SK-N-SH (cell line): ENCODE measurements around the gene CLCA4. TPM values are rescaled to one million over a fixed set of nuclear protein-coding genes. Genes with fewer than 3 reads are reported as not detected.

Experiments used
- CTCF ChIA-PET: fragments of 300-600, 350-600 bp; formaldehyde crosslinking; extraction: SDS; loops from one replicate; lab custom pipeline; 2021; lab: Yijun Ruan, JAX
- POLR2A ChIA-PET: fragments of 350-600 bp; sonication (Branson Sonifier 250); formaldehyde crosslinking; extraction: SDS; loops from one replicate; lab custom pipeline; 2020; ENCODE audit warnings: antibody characterized with exemption, inconsistent platforms; lab: Yijun Ruan, JAX
- DNase-seq: peaks from one replicate; pipeline ENCODE4 v3.0.0; 2012
- H2AFZ ChIP-seq: fragments of 200-600 bp; sonication (generic); 2 replicates; pipeline ENCODE4 v1.8.1; 2016; ENCODE audit warnings: antibody characterized with exemption, mild to moderate bottlenecking, low read depth
- H3F3A ChIP-seq: fragments of 200-600 bp; sonication (generic); replicated peaks from 2 replicates; pipeline ENCODE3; 2016; ENCODE audit warnings: antibody characterized with exemption, mild to moderate bottlenecking; ENCODE audit not compliant: insufficient read depth
- H3K27ac ChIP-seq, 2 experiments: fragments of 200-500 bp in 1 of 2; fragments of 200-600 bp in 1 of 2; sonication (Bioruptor generic) in 1 of 2; sonication (generic), shearing (Covaris generic) in 1 of 2; 2 replicates each; pipeline versions ENCODE4 v1.5.1 to v1.6.1; 2014 to 2016; ENCODE audit warnings: low read depth in 2 of 2, inconsistent platforms in 1 of 2, low read length in 1 of 2, mild to moderate bottlenecking in 1 of 2, mixed read lengths in 1 of 2
- H3K27me3 ChIP-seq: fragments of 200-600 bp; sonication (generic), shearing (Covaris generic); 2 replicates; pipeline ENCODE4 v1.6.1; 2016; ENCODE audit warnings: mixed run types; ENCODE audit not compliant: insufficient read depth
- H3K36me3 ChIP-seq, 2 experiments: fragments of 200-500 bp in 1 of 2; fragments of 200-600 bp in 1 of 2; sonication (Bioruptor generic) in 1 of 2; sonication (generic) in 1 of 2; replicated peaks in 1 of 2; 2 replicates each; pipeline versions ENCODE3 to v1.5.1; 2014 to 2016; ENCODE audit warnings: low read length in 1 of 2, mild to moderate bottlenecking in 1 of 2; ENCODE audit not compliant: insufficient read depth in 2 of 2, control insufficient read depth in 1 of 2
- H3K4me1 ChIP-seq, 2 experiments: fragments of 200-500 bp in 1 of 2; fragments of 200-600 bp in 1 of 2; sonication (Bioruptor generic) in 1 of 2; sonication (generic), shearing (Covaris generic) in 1 of 2; 2 replicates each; pipeline versions ENCODE4 v1.5.1 to v1.6.1; 2014 to 2016; ENCODE audit warnings: low read depth in 1 of 2, low read length in 1 of 2, mixed run types in 1 of 2; ENCODE audit not compliant: insufficient read depth in 2 of 2, control insufficient read depth in 1 of 2
- H3K4me2 ChIP-seq: fragments of 200-600 bp; sonication (generic), shearing (Covaris generic); 2 replicates; pipeline ENCODE4 v1.6.1; 2017; ENCODE audit warnings: mixed run types
- H3K4me3 ChIP-seq, 2 experiments: fragments of 200-500 bp in 1 of 2; fragments of 200-600 bp in 1 of 2; sonication (Bioruptor generic) in 1 of 2; sonication (generic), shearing (Covaris generic) in 1 of 2; 2 replicates each; pipeline versions ENCODE4 v1.5.1 to v1.8.1; 2014 to 2016; ENCODE audit warnings: low read depth in 2 of 2, inconsistent platforms in 1 of 2, low read length in 1 of 2, mild to moderate bottlenecking in 1 of 2, mixed read lengths in 1 of 2, moderate library complexity in 1 of 2
- H3K79me2 ChIP-seq: fragments of 200-600 bp; sonication (generic); 2 replicates; pipeline ENCODE4 v1.8.1; 2017; ENCODE audit warnings: mild to moderate bottlenecking; ENCODE audit not compliant: insufficient read depth
- H3K9ac ChIP-seq: fragments of 200-600 bp; sonication (generic); 2 replicates; pipeline ENCODE4 v1.6.1; 2017; ENCODE audit warnings: mixed run types
- H3K9me2 ChIP-seq: fragments of 200-600 bp; sonication (generic); 2 replicates; pipeline ENCODE4 v1.6.1; 2017; ENCODE audit warnings: mixed run types
- H3K9me3 ChIP-seq: fragments of 200-600 bp; sonication (generic); 2 replicates; pipeline ENCODE4 v1.6.1; 2017; ENCODE audit warnings: mixed run types, mild to moderate bottlenecking, moderate library complexity
- H4K20me1 ChIP-seq: fragments of 200-600 bp; sonication (generic); 2 replicates; pipeline ENCODE4 v1.6.1; 2017; ENCODE audit warnings: mild to moderate bottlenecking, mixed run types; ENCODE audit not compliant: insufficient read depth
- CHD2 ChIP-seq: fragments of 150-350 bp; IDR thresholded peaks from 2 replicates; pipeline ENCODE4 v1.6.1; 2018; ENCODE audit warnings: low read length; ENCODE audit not compliant: partially characterized antibody
- ELF1 ChIP-seq: IDR thresholded peaks from 2 replicates; pipeline ENCODE4 v1.4.0; 2012
- EP300 ChIP-seq, 2 experiments: IDR thresholded peaks; 2 replicates each; pipeline versions ENCODE4 v1.4.0 to v1.6.1; 2012; ENCODE audit warnings: borderline replicate concordance in 1 of 2, low read depth in 1 of 2, low read length in 1 of 2
- EZH2phosphoT487 ChIP-seq: fragments of 200-600 bp; sonication (generic); IDR thresholded peaks from 2 replicates; pipeline ENCODE4 v1.6.1; 2017; ENCODE audit warnings: low read depth, mixed run types, mild to moderate bottlenecking, antibody characterized with exemption, moderate library complexity, borderline replicate concordance
- FOSL2 ChIP-seq: IDR thresholded peaks from 2 replicates; pipeline ENCODE4 v1.4.0; 2012; ENCODE audit warnings: low read depth, mild to moderate bottlenecking, moderate library complexity, borderline replicate concordance
- JUND ChIP-seq: IDR thresholded peaks from 2 replicates; pipeline ENCODE4 v1.4.0; 2012
- MEF2A ChIP-seq: IDR thresholded peaks from 2 replicates; pipeline ENCODE4 v1.4.0; 2012; ENCODE audit warnings: low read depth, borderline replicate concordance
- NFIC ChIP-seq: IDR thresholded peaks from 2 replicates; pipeline ENCODE4 v1.4.0; 2012; ENCODE audit warnings: borderline replicate concordance
- NRF1 ChIP-seq: IDR thresholded peaks from 2 replicates; pipeline ENCODE4 v1.6.1; 2012; ENCODE audit warnings: low read depth, mild to moderate bottlenecking, low read length
- RAD21 ChIP-seq: IDR thresholded peaks from 2 replicates; pipeline ENCODE4 v1.6.1; 2012; ENCODE audit warnings: mild to moderate bottlenecking, low read length
- RCOR1 ChIP-seq: fragments of 150-350 bp; IDR thresholded peaks from 2 replicates; pipeline ENCODE4 v1.6.1; 2017; ENCODE audit warnings: antibody characterized with exemption, low read length
- RXRA ChIP-seq: IDR thresholded peaks from 2 replicates; pipeline ENCODE4 v1.4.0; 2012; ENCODE audit warnings: low read depth, mild to moderate bottlenecking, borderline replicate concordance
- SIN3A ChIP-seq: IDR thresholded peaks from 2 replicates; pipeline ENCODE4 v1.6.1; 2012; ENCODE audit warnings: low read depth, mild to moderate bottlenecking, low read length, moderate library complexity, borderline replicate concordance
- SMC3 ChIP-seq: IDR thresholded peaks from 2 replicates; pipeline ENCODE4 v1.6.1; 2012; ENCODE audit warnings: low read depth, low read length, improper control_type of control experiment
- TAF1 ChIP-seq: IDR thresholded peaks from 2 replicates; pipeline ENCODE4 v1.6.1; 2012; ENCODE audit warnings: low read depth, mild to moderate bottlenecking, low read length, moderate library complexity, borderline replicate concordance
- USF1 ChIP-seq: IDR thresholded peaks from 2 replicates; pipeline ENCODE4 v1.4.0; 2012; ENCODE audit warnings: low read depth, borderline replicate concordance
- YY1 ChIP-seq: IDR thresholded peaks from 2 replicates; pipeline ENCODE4 v1.4.0; 2012; ENCODE audit warnings: low read depth, mild to moderate bottlenecking
- WGBS: methylation state at CpG from one replicate; pipeline ENCODE4 v1.1.6; 2017; ENCODE audit warnings: low lambda C conversion rate; 5-methylcytosine and 5-hydroxymethylcytosine counted together
- polyA plus RNA-seq, 3 experiments: library from polyadenylated mRNA; depleted of rRNA; stranded (reverse); fragments of >200 nt; gene quantifications; 2 replicates each; pipeline ENCODE4 v1.2.3, GENCODE V29; 2012
- TF ChIP-seq, protein P1 (sequence below): IDR thresholded peaks from 2 replicates; pipeline ENCODE4 v1.4.0; 2012; ENCODE audit warnings: low read depth, borderline replicate concordance
- TF ChIP-seq, protein P2 (sequence below): IDR thresholded peaks from 2 replicates; pipeline ENCODE4 v1.4.0; 2012; ENCODE audit warnings: low read depth

CLCA4 gene
- polyA plus RNA-seq, 1 of the 3 experiments (the other 2 are of a cell fraction), result not detected

DNA sequence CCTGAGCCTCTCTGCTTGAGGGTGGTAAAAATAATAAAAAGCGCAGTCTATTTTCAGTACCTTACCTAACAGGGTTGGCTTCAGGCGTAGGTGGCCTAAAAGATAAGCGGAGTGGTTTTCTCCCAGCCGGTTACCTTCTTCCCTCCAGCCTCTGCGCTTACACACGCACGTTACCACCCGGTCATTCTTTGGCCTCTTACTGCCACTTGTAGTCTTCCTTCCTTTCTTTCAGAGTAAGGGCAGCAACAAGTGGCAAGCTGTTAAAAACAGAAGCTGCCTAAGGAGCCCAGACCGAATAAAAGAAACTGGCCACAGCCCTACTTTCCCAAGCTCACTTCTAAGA, 42.8 kb upstream of the CLCA4 start:
- H3K4me1 ChIP-seq, result no peaks in the 10 kb centered on the region; a peak in 1 of 4 replicates
- CTCF ChIA-PET, result interaction anchor here (0.9 to 3.3 kb wide), 2 partner anchors 30 to 580 kb away, joined by 3 to 13 read pairs; no protein-coding TSS in a partner anchor
- no peaks in the 10 kb centered on the region for H3K79me2 ChIP-seq
- POLR2A ChIA-PET, result no interaction called here
- no peak overlapping the region for H3K27ac ChIP-seq
- TF ChIP-seq USF1 (no peak), YY1 (no peak), NRF1 (no peak), ELF1 (no peak), RXRA (no peak), NFIC (no peak), EZH2phosphoT487 (no peak), EP300 (IDR thresholded peaks at IDR 0.05; ENCODE audit: borderline replicate concordance in 1 of 2, low read depth in 1 of 2, low read length in 1 of 2) (no peak), MEF2A (no peak), TAF1 (no peak), SMC3 (no peak), RAD21 (no peak), SIN3A (no peak), JUND (no peak), FOSL2 (no peak), RCOR1 (no peak), CHD2 (no peak)
- TF ChIP-seq, protein P1, sequence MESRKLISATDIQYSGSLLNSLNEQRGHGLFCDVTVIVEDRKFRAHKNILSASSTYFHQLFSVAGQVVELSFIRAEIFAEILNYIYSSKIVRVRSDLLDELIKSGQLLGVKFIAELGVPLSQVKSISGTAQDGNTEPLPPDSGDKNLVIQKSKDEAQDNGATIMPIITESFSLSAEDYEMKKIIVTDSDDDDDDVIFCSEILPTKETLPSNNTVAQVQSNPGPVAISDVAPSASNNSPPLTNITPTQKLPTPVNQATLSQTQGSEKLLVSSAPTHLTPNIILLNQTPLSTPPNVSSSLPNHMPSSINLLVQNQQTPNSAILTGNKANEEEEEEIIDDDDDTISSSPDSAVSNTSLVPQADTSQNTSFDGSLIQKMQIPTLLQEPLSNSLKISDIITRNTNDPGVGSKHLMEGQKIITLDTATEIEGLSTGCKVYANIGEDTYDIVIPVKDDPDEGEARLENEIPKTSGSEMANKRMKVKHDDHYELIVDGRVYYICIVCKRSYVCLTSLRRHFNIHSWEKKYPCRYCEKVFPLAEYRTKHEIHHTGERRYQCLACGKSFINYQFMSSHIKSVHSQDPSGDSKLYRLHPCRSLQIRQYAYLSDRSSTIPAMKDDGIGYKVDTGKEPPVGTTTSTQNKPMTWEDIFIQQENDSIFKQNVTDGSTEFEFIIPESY, result no peak
- TF ChIP-seq, protein P2, sequence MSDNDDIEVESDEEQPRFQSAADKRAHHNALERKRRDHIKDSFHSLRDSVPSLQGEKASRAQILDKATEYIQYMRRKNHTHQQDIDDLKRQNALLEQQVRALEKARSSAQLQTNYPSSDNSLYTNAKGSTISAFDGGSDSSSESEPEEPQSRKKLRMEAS, result no peak
- H3K9me3 ChIP-seq, result no peaks in the 10 kb centered on the region
- peaks cover 6% of the 10 kb centered on the region for H3F3A ChIP-seq
- H3K27me3 ChIP-seq, result no peaks in the 10 kb centered on the region
- no peak overlapping the region for H3K4me3 ChIP-seq
- no peak overlapping the region for H2AFZ ChIP-seq
- DNase-seq, result no peak
- H3K9me2 ChIP-seq, result no peaks in the 10 kb centered on the region
- H3K36me3 ChIP-seq, result no peaks in the 10 kb centered on the region
- 79% methylated on average over 9 of the region's 9 CpGs for WGBS
- no peak overlapping the region for H3K9ac ChIP-seq
- H3K4me2 ChIP-seq, result no peak overlapping the region
- no peaks in the 10 kb centered on the region for H4K20me1 ChIP-seq
